Right atrium auricular region (tissue), 2 donors: Measurements from ENCODE around the gene CD44. TPM values are rescaled to one million over a fixed set of nuclear protein-coding genes. Genes with fewer than 3 reads are reported as not detected.

ENCODE experiments used
- DNase-seq: peaks from one replicate; pipeline ENCODE4 v3.0.0-alpha.2; 2019; ENCODE audit warnings: low spot score
- H3K27ac ChIP-seq, 2 donors: fragments of 200-600 bp; sonication (generic); 1 replicate in 1 of 2; 2 replicates in 1 of 2; pipeline ENCODE4 v1.5.1; 2016 to 2019
- H3K27me3 ChIP-seq, 2 donors: fragments of 200-600 bp; sonication (generic); one replicate each; pipeline versions ENCODE4 v1.5.1 to v1.6.0; 2017 to 2019
- H3K36me3 ChIP-seq: fragments of 200-600 bp; sonication (generic); one replicate; pipeline ENCODE4 v1.5.1; 2016
- H3K4me1 ChIP-seq, 2 donors: fragments of 200-600 bp; sonication (generic); one replicate each; pipeline versions ENCODE4 v1.5.1 to v1.6.0; 2017 to 2019
- H3K4me3 ChIP-seq, 2 donors: fragments of 200-600 bp; sonication (generic); 1 replicate in 1 of 2; 2 replicates in 1 of 2; pipeline ENCODE4 v1.5.1; 2017 to 2019; ENCODE audit warnings: mild to moderate bottlenecking in 1 of 2, moderate library complexity in 1 of 2
- H3K9me3 ChIP-seq, 2 donors: fragments of 200-600 bp; sonication (generic); one replicate each; pipeline ENCODE4 v1.5.1; 2019
- total RNA-seq, 2 donors: library from RNA; depleted of rRNA; stranded (reverse); fragments of >200 nt; gene quantifications; one replicate each; pipeline ENCODE4 v1.1.0, GENCODE V29; 2016
- TF ChIP-seq, protein P1 (sequence below), 2 donors: fragments of 200-600 bp; sonication (generic); IDR thresholded peaks; one replicate each; pipeline ENCODE4 v1.5.1; 2019; ENCODE audit warnings: antibody characterized with exemption in 2 of 2

The CD44 gene
- total RNA-seq, 2 donors from 2014 or later = 26.8 to 37.3 TPM

DNA sequence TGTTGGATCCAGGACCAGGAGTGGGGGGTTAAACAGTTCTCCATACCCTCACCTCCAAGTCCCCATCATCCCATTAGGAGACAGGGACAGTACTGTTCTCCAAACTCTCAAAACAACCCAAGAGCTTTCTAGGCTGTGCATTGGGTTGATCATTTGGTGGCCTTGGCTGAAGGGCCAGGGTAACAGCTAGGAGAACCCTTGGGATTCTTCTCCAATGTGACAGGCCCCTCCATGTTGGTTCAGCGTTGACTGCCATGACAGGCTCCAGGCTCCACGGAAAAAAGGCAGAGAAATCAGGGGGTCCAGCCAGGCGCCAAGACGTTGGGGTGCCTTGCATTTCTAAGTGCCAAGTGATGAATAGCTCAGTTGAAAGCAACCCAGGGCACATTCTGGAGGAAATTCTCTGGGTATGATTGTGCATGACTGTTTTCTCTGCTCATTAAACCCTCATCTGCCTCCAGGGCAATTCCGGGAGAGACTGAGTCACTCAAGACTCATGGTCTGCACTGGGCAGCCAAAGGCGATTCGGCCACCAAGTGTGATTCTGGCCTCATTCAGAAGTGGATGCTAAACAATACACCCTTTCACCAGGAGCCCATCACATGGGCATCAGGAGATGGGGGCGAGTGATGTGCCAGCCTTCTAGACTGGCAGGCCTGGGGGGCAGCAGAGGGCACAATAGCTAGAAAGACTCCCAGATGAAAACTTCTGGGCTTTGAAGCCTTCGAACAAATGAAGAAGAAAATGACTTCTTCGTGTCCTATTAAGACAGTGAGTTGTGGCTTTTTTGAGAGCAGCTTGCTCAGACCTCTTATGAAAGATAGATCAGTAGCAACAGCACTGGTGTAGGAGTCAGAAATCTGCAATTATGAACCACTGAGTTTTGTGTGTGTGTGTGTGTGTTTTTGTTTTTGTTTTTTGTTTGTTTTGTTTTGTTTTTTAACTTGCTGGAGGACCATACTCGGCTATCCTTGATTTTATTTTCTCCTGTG lies 27.7 kb downstream of the CD44 start:
- Histone ChIP-seq H3K9me3 (no peaks in the 10 kb centered on the region), H3K4me3 (no peak overlapping the region), H3K4me1 (peaks cover 0 to 59% of the 10 kb centered on the region in 2 donors), H3K27ac (peak overlapping the region; percentile 67 to 73), H3K36me3 (no peaks in the 10 kb centered on the region), H3K27me3 (no peaks in the 10 kb centered on the region)
- peak; percentile 64 for DNase-seq
- TF ChIP-seq, protein P1, sequence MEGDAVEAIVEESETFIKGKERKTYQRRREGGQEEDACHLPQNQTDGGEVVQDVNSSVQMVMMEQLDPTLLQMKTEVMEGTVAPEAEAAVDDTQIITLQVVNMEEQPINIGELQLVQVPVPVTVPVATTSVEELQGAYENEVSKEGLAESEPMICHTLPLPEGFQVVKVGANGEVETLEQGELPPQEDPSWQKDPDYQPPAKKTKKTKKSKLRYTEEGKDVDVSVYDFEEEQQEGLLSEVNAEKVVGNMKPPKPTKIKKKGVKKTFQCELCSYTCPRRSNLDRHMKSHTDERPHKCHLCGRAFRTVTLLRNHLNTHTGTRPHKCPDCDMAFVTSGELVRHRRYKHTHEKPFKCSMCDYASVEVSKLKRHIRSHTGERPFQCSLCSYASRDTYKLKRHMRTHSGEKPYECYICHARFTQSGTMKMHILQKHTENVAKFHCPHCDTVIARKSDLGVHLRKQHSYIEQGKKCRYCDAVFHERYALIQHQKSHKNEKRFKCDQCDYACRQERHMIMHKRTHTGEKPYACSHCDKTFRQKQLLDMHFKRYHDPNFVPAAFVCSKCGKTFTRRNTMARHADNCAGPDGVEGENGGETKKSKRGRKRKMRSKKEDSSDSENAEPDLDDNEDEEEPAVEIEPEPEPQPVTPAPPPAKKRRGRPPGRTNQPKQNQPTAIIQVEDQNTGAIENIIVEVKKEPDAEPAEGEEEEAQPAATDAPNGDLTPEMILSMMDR (IDR thresholded peaks at IDR 0.05) = no peak

DNA sequence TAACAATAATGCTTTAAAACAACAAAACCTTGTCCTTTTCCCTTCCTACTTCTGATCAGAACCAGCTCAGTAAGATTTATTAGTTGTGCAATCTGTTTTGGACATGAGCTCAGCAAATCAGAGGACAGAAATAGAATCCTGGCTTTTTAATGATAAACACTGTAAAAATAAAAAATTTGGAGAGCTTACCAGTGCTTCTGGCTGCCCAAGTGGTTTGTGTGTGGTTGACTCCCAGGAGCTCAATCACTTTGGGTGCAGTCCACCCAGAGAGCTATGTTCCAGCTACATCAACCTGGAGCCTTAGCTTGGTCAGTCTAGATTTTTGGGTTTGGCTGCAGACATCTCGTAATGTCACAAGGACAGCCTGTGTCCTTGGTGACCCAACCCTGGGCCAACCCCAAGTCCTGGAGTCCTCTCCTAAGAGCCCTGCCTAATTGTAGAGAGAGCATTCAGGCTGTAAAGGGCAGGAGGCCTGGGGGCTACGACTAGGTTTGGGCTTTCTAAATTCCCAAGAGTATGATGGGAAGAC lies 28.5 kb downstream of the CD44 start:
- H3K9me3 ChIP-seq = no peaks in the 10 kb centered on the region
- no peak overlapping the region for H3K4me3 ChIP-seq
- peak; percentile 66 for DNase-seq
- no peaks in the 10 kb centered on the region for H3K36me3 ChIP-seq
- H3K27ac ChIP-seq = peak overlapping the region; percentile 67 to 73
- peaks cover 0 to 50% of the 10 kb centered on the region in 2 donors for H3K4me1 ChIP-seq
- H3K27me3 ChIP-seq = no peaks in the 10 kb centered on the region
- TF ChIP-seq, protein P1 (IDR thresholded peaks at IDR 0.05) = no peak

DNA sequence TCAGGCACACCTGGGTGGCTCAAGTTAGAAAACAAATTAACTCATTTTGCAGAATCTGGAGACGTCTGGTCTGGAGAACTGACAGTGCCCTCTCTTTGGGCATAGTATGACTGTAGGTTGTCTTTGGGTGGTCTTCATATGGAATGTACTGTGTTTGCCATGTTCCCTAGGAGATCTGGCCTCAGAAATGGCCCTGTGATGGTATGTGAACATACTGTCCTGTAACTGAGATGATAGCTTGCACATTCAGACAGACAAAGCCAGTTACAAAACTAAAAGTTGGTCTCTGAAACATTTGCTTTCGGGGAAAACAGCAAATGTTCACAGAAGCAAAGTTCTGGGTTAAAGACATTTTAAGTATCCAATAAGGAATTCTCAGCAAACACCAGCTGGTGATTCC lies 29.7 kb downstream of the CD44 start:
- Histone ChIP-seq H3K36me3 (no peaks in the 10 kb centered on the region), H3K27me3 (no peaks in the 10 kb centered on the region), H3K4me3 (no peak overlapping the region), H3K4me1 (peaks cover 0 to 53% of the 10 kb centered on the region in 2 donors), H3K27ac (no peak overlapping the region), H3K9me3 (no peaks in the 10 kb centered on the region)
- TF ChIP-seq, protein P1 (IDR thresholded peaks at IDR 0.05) = no peak
- DNase-seq = no peak

DNA sequence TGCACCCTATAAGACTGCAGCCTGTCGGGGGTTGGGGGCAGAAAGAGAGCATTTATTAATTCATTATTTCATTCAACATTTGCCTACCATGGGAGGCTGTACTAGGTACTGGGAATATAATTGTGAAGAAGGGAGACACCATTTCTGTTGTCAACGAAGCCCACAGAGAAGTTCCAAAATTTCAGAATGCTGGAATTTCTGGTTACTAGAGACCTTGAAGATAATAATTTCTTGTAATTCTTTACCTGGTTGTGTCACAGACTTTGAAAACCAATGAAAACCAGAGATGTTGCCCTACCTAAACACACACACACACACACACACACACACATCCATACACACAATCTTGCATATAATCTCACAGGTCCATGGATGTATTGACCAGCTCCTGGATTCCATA lies 30.1 kb downstream of the CD44 start:
- no peaks in the 10 kb centered on the region for H3K9me3 ChIP-seq
- H3K27me3 ChIP-seq = no peaks in the 10 kb centered on the region
- no peak overlapping the region for H3K4me3 ChIP-seq
- DNase-seq = no peak
- no peaks in the 10 kb centered on the region for H3K36me3 ChIP-seq
- H3K27ac ChIP-seq = peak overlapping the region in 1 of 2 donors; percentile 47
- H3K4me1 ChIP-seq = peaks cover 0 to 58% of the 10 kb centered on the region in 2 donors
- TF ChIP-seq, protein P1 (IDR thresholded peaks at IDR 0.05) = no peak

DNA sequence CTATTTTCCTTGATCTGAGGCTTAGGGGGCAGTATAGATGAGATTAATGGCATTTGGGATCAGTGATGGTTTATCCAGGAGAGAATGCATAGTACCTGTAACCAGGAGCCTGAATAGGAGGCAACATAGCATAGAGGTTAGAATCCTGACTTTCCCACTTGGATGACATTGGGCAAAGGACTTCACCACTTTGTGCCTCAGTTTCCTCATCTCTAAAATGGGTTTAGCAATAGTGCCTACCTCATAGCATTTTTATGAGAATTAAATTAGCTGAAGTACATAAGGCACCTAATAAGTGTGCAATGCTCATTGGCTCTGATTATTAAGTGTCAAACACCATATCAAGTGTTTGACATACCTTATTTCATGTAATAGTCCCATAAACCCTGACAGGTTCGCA lies 30.8 kb downstream of the CD44 start:
- DNase-seq = no peak
- Histone ChIP-seq H3K4me3 (no peak overlapping the region), H3K9me3 (no peaks in the 10 kb centered on the region), H3K4me1 (peaks cover 0 to 62% of the 10 kb centered on the region in 2 donors), H3K36me3 (no peaks in the 10 kb centered on the region), H3K27me3 (no peaks in the 10 kb centered on the region), H3K27ac (peak overlapping the region; percentile 29 to 47)
- TF ChIP-seq, protein P1 (IDR thresholded peaks at IDR 0.05) = no peak
